ENCODE measurements around the gene EGFR.
"Not testable (repeated sequence)": the region's sequence is repeated elsewhere in the genome, so short reads cannot be mapped to it uniquely, and the experiment has no call there.

The EGFR gene

DNA sequence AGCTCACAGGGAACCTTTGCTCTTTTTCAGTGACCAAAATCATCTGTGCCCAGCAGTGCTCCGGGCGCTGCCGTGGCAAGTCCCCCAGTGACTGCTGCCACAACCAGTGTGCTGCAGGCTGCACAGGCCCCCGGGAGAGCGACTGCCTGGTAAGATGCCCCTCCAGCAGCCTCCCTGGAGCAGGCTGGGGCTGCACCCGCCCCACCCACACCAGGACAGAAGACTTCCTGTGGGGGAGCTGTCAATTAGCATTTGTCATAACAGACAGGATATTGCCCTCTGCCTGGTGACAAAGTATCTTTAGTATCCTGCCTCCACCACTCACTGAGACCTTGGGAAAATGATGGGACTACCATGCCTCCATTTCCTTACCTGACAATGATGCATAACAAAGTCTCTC is 133.7 kb downstream of the EGFR start:
- no peak for DNase-seq

DNA sequence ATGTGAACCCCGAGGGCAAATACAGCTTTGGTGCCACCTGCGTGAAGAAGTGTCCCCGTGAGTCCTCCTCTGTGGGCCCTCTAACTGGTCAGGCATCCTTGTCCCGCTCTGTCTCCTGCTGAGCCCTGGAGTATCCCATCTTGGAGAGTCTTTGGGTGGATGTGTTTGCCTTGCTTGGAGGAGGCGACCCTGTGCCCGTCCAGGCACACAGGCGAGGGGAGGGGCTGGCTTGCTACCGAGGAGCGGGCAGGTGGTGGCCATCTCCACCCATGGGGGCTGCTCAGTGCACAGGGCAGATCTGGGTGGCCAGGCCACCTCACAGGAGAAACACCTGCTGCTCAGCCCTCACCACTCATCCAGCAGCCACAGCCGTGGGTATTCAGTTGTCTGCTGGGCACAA is 135.3 kb downstream of the EGFR start:
- DNase-seq: no peak

DNA sequence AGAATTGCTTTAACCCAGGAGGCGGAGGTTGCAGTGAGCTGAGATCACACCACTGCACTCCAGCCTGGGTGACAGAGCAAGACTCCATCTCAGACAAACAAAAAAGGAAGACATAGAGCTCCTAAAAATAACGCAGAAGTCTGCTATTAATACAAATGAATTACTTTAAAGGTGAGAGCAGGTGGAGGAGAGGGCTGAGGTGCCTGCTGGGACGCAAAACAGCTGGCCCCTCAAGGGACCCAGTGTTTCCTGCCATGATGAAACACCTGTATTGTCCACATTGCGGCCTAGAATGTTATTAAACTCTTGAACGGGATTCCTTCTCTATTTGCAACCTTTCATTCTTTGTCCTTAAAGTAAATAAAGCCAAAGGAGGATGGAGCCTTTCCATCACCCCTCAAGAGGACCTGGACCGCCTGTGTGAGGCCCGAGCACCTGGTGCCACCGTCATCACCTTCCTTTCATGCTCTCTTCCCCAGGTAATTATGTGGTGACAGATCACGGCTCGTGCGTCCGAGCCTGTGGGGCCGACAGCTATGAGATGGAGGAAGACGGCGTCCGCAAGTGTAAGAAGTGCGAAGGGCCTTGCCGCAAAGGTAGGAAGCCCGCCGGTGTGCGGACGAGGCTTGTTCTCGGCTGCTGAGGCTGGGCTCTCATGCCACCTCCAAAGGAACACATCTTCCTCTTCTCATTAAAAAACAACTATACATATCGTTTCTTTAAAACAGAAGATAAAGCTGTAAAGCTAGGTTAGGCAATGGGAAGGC is 136.7 kb downstream of the EGFR start:
- no peak for DNase-seq

DNA sequence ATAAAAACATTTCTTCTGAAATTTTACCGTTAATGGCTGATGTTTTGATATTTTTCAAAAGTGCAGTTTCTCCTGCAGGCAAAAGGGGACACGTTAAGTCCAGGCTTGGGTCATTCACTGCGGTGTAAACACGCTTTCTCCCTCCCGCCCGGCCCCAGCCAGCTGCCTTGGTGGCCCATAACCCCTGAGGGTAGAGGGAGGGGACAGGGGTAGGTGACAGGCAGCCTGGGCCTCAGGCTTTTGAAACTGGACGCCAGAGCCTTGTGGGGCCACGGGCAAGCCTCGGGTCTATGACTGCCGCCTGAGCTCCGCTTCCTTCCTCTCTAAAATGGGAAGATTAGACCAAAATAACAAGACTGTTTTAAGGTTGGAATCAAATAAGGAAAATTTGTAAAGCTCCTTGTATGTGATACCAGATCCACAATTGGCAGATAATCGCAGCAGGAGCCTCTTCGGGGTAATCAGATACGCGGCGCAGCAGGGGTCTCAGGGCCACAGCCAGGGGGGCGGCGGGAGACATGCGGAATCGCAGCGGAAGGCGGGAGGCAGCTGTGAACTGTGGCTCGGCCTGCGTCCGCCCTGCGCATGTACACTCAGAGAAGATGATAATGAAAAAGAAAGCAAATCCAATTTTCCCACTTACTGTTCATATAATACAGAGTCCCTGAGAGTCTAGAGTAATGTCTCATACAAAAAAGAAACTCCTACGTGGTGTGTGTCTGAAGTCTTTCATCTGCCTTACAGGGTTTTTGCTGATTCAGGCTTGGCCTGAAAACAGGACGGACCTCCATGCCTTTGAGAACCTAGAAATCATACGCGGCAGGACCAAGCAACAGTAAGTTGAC is 138.3 kb downstream of the EGFR start:
- no peak for DNase-seq

DNA sequence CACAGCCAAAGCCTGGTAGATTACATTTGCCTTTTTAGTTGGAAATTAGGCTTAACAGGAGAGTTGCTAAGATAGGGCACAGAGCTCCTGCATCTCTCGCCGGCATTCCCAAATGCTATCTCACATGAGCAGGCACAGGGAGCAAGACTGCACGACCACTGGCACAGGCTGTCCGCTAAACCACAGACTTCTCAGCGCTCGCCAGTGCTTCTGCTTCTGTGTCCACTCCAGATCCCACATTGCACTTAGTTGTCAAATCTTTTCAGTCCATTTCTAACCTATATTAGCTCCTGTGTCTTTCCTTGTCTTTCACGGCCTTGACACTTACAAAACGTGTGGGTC is 138.9 kb downstream of the EGFR start:
- no peak for DNase-seq

DNA sequence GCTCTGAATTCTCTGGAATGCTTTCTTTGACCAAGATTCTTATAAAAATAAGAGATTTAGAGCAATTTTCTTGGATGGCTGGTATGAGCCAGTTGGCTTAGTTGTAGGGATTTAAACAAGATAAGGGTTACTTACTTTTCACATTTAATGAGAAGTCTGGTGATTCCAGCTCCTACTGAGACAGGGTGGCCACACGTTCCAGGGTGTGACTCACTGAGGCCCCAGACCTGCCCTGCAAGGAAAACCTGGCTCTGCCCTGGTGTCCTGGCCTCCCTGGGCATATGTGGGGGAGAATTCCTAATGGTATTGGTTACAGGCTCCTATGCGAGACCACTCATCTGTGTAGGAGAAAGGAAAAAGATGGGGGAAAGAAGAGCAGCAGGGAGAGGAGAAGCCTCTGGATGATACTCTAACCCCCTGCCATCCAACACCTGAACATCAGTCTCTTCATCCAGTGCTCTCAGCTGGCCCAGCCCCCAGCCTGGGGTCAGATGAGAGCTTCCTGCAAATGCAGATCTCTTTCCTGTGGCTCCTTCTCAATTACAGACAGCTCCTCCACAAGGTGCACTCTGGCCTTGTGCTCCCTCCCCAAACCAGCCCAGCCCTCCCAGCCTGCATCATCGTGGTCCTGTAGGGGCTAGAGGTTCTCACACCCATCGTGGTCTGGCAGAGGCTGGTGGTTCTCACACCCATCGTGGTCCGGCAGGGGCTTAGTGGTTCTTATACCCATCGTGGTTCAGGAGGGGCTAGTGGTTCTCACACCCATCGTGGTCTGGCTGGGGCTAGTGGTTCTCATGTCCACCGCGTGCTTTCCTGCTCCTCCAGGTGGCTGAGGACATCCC is 139.9 kb downstream of the EGFR start:
- no peak for DNase-seq

DNA sequence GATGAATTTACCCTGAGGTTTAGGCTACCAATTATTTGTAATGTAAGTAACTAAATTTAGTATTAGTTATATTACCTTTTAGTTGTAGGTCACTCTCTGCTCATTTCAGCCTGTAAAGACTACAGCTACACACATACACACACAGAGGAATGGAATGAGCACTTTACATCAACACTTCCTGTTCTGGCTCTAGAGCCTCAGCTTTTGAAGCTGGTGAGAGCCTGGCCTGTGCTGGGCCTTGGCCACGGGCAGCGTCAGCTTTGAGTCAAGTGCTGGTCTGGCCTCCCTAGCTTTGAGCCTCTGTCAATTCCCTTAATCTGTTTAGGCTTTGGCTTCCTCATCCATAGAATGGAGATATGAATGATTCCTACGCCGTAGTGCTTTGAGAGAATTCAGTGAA is 141.7 kb downstream of the EGFR start:
- DNase-seq: no peak

DNA sequence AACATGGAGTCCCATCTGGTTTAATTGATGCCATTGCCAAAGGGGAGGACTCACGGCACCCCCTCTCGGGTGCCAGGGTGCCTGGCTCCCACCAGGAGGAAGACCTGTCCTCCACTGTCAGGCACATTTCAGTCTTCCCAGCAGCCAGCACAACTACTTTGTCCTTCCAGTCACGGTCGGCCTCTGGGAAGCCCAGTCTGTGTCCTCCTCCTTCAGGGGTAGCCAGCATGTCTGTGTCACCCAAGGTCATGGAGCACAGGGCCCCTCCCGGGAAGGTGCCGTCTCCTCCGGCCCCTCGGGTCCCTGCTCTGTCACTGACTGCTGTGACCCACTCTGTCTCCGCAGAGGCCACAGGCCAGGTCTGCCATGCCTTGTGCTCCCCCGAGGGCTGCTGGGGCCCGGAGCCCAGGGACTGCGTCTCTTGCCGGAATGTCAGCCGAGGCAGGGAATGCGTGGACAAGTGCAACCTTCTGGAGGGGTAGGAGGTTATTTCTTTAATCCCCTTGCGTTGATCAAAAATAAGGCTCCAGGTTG is 142.4 kb downstream of the EGFR start:
- DNase-seq: no peak

DNA sequence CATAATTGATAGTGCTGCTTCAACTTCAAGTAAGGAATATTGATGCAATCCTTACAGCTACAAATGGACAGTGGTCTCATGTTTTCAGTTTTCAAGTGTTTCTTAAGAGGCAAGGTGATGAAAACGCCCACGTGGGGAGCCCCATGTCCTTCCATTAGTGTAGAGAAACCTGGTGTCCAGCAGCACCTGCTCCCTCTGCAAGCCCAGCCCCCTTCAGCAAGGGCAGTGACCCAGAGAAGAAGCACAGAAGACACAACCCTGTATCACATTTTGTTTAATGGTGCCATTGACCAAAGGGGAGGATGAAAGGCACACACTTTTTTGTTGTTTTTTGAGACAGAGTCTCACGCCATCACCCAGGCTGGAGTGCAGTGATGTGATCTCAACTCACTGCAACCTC is 143.7 kb downstream of the EGFR start:
- no peak for DNase-seq

DNA sequence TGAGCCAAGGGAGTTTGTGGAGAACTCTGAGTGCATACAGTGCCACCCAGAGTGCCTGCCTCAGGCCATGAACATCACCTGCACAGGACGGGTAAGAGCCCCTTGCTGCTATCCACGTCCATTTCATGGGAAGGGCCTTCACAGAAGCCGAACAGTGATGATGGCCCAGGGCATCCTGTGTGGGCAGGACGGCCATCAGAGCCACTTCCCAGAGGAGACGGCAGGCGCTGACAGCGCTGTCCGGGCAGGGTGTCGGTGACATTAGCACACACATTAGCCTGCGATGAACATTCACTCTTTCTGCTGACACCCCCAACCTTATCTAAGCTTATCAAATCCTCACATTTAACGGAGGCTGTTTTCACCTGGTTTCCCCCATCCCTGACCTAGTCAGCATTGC is 144.9 kb downstream of the EGFR start:
- DNase-seq: no peak

DNA sequence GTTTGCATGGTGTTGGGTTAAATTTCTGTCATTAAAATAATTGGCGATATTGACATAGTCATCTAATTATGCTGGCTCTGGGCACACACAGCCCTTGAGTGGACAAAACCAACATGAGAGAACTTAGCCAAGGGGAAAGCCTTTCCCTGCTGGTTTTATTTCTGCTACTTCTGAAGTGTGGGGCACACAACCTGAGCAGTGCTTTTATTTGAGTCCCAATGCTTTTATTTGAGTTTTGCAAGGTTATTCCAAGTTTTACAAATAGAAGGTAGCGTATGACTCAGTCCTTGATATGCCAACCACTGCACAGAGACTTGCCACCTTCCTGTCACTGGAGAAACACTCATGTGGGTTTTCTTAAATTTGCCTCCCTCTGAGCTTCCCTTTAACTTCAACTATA is 145.7 kb downstream of the EGFR start:
- no peak for DNase-seq

DNA sequence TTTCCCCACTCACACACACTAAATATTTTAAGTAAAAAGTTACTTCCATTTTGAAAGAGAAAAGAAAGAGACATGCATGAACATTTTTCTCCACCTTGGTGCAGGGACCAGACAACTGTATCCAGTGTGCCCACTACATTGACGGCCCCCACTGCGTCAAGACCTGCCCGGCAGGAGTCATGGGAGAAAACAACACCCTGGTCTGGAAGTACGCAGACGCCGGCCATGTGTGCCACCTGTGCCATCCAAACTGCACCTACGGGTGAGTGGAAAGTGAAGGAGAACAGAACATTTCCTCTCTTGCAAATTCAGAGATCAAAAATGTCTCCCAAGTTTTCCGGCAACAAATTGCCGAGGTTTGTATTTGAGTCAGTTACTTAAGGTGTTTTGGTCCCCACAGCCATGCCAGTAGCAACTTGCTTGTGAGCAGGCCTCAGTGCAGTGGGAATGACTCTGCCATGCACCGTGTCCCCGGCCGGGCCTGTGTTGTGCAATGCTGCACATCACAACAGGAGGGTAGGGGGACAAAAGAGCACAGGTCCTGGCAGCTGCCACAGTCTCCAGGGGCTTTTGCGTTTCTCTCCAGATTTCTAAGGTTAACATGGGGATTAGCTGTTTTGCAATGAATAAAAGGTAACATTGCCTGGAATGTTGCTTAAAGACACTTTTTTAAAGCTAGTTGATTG is 146.5 kb downstream of the EGFR start:
- DNase-seq: no peak

DNA sequence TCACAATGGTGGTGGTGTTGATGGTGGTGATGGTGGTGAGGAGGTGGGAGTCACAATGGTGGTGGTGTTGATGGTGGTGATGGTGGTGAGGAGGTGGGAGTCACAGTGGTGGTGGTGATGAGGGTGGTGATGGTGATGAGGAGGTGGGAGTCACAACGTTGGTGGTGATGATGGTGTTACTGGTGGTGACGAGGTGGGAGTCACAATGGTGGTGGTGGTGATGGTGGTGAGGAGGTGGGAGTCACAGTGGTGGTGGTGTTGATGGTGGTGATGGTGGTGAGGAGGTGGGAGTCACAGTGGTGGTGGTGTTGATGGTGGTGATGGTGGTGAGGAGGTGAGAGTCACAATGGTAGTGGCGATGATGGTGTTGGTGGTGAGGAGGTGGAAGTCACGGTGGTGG is 148.5 kb downstream of the EGFR start:
- DNase-seq: not testable (repeated sequence)

DNA sequence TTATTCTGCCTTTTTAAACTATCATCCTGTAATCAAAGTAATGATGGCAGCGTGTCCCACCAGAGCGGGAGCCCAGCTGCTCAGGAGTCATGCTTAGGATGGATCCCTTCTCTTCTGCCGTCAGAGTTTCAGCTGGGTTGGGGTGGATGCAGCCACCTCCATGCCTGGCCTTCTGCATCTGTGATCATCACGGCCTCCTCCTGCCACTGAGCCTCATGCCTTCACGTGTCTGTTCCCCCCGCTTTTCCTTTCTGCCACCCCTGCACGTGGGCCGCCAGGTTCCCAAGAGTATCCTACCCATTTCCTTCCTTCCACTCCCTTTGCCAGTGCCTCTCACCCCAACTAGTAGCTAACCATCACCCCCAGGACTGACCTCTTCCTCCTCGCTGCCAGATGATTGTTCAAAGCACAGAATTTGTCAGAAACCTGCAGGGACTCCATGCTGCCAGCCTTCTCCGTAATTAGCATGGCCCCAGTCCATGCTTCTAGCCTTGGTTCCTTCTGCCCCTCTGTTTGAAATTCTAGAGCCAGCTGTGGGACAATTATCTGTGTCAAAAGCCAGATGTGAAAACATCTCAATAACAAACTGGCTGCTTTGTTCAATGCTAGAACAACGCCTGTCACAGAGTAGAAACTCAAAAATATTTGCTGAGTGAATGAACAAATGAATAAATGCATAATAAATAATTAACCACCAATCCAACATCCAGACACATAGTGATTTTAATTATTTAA is 151.7 kb downstream of the EGFR start:
- no peak for DNase-seq

DNA sequence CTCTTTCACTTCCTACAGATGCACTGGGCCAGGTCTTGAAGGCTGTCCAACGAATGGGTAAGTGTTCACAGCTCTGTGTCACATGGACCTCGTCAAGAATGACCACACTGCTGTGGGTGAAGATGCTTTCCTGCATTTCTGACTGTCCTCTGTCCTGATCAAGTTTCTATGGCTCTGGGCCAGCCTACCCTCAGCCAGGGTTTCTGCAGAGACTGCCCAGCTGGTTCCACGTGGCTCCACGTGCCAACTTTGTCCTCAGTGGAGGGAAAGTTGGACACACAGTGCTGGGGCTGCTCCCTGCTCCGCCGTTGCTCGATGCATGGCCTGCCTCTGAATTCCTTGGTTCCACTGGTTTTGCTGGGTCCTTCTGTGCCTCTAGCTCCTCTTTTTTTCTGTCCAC is 152.3 kb downstream of the EGFR start:
- DNase-seq: no peak

DNA sequence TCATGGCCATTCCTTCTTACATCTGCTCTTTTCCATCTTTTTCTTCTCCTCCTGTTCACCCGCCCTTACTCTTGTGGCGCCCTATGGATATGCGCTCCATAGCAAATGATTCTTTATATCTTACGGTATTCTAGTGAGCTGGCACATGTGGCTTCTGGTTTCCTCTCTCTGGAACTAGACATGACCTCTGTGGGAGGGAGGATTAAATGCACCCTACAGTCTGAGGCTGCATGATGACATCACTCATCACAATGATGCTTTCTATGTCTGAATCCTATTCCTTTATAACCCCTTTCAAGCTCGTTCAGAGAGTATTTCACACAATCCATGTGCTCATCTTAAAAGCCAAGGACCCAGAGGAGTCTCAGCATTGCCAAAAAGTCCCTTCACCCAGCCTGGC is 153.3 kb downstream of the EGFR start:
- DNase-seq: no peak

DNA sequence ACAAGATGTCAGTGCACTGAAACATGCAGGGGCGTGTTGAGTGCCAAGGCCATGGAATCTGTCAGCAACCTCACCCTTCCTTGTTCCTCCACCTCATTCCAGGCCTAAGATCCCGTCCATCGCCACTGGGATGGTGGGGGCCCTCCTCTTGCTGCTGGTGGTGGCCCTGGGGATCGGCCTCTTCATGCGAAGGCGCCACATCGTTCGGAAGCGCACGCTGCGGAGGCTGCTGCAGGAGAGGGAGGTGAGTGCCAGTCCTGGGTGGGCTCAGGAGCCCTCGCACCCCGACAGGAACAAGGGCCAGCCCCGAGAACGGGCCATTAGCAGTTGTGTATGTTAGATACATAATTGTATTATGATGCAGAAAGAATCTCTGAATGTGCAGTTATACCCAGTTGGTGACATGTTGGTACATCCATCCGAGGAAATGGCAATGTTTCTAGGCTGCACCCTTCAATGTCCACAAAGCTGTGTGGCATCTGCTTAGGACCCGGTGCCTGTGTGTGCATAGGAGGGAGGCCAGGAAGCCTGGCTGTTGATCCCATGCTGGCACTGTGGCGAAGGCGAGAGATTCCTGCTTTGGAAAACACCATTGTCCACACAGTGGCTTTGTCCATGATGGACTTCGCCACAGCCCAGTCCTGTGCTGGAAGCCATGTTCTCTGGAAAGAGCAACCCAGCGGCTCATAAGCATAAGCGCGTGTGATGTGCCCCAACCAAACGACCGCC is 154.2 kb downstream of the EGFR start:
- DNase-seq: no peak

DNA sequence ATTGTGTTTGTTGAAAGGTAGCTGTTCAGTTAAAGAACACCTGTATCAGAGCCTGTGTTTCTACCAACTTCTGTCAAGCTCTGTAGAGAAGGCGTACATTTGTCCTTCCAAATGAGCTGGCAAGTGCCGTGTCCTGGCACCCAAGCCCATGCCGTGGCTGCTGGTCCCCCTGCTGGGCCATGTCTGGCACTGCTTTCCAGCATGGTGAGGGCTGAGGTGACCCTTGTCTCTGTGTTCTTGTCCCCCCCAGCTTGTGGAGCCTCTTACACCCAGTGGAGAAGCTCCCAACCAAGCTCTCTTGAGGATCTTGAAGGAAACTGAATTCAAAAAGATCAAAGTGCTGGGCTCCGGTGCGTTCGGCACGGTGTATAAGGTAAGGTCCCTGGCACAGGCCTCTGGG is 154.9 kb downstream of the EGFR start:
- DNase-seq: no peak

DNA sequence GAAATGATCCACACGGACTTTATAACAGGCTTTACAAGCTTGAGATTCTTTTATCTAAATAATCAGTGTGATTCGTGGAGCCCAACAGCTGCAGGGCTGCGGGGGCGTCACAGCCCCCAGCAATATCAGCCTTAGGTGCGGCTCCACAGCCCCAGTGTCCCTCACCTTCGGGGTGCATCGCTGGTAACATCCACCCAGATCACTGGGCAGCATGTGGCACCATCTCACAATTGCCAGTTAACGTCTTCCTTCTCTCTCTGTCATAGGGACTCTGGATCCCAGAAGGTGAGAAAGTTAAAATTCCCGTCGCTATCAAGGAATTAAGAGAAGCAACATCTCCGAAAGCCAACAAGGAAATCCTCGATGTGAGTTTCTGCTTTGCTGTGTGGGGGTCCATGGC is 155.6 kb downstream of the EGFR start:
- DNase-seq: no peak

DNA sequence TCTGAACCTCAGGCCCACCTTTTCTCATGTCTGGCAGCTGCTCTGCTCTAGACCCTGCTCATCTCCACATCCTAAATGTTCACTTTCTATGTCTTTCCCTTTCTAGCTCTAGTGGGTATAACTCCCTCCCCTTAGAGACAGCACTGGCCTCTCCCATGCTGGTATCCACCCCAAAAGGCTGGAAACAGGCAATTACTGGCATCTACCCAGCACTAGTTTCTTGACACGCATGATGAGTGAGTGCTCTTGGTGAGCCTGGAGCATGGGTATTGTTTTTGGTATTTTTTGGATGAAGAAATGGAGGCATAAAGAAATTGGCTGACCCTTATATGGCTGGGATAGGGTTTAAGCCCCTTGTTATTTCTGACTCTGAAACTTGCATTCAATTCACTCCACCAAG is 156.0 kb downstream of the EGFR start:
- DNase-seq: no peak

DNA sequence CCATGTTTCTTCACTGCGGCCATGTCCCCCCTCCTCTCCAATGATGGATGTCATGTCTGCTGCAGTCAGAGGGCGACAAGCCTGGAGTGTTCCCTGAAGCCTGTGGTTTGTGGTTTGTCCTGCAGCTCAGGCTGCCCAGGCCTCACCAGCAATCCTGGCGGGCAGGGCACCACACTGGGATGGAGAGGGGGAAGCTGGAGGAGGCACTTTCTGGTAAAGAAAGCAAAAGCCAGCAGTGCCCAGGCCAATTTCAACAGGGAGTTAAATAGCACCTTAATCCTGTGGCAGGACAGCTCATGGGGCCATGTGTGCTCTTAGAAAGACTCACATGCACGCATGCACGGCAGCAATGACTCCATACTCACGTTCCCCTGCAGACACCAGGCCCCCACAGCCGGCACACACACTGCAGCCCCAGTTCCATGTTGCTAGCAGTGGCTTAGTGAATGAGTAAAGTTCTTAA is 158.3 kb downstream of the EGFR start:
- no peak for DNase-seq
